Astrocyte (in vitro differentiated cells and primary cell): ENCODE data around the gene ROGDI. TPM values are rescaled to one million over a fixed set of nuclear protein-coding genes. Genes with fewer than 3 reads are reported as not detected.
A peak's percentile ranks its signal among the peaks of the same experiment; 100 is the strongest.

Source experiments
- DNase-seq: peaks from one replicate; pipeline ENCODE4 v3.0.0-alpha.2; 2010; ENCODE audit warnings: low read depth
- FAIRE-seq: peaks from 2 replicates; lab custom pipeline; 2011; peaks lifted over from hg19 to GRCh38; lab: Jason Lieb, UNC
- H2AFZ ChIP-seq: 2 replicates; pipeline ENCODE4 v1.6.0; 2012; ENCODE audit warnings: low read depth, low read length, inconsistent platforms
- H3K27ac ChIP-seq: 2 replicates; pipeline ENCODE4 v1.5.1; 2011; ENCODE audit warnings: low read depth, low read length, inconsistent platforms
- H3K27me3 ChIP-seq: 2 replicates; pipeline ENCODE4 v1.6.0; 2011; ENCODE audit warnings: low read length, inconsistent platforms; ENCODE audit not compliant: insufficient read depth
- H3K36me3 ChIP-seq: 2 replicates; pipeline ENCODE4 v1.5.1; 2011; ENCODE audit warnings: low read length, inconsistent platforms; ENCODE audit not compliant: insufficient read depth
- H3K4me1 ChIP-seq: 2 replicates; pipeline ENCODE4 v1.5.1; 2011; ENCODE audit warnings: low read length, inconsistent platforms; ENCODE audit not compliant: insufficient read depth
- H3K4me2 ChIP-seq: 2 replicates; pipeline ENCODE4 v1.6.0; 2012; ENCODE audit warnings: low read length, inconsistent platforms
- H3K4me3 ChIP-seq: 2 replicates; pipeline ENCODE4 v1.5.1; 2011; ENCODE audit warnings: low read depth, mild to moderate bottlenecking, low read length, inconsistent platforms; ENCODE audit not compliant: insufficient read depth
- H3K79me2 ChIP-seq: 2 replicates; pipeline ENCODE4 v1.6.0; 2012; ENCODE audit warnings: mild to moderate bottlenecking, low read length, inconsistent platforms; ENCODE audit not compliant: insufficient read depth
- H3K9ac ChIP-seq: 2 replicates; pipeline ENCODE4 v1.6.0; 2012; ENCODE audit warnings: mild to moderate bottlenecking, low read length, inconsistent platforms
- H3K9me3 ChIP-seq: 2 replicates; pipeline ENCODE4 v1.5.1; 2012; ENCODE audit warnings: low read depth, mild to moderate bottlenecking, low read length, inconsistent platforms; ENCODE audit not compliant: insufficient read depth
- H4K20me1 ChIP-seq: 2 replicates; pipeline ENCODE4 v1.6.0; 2012; ENCODE audit warnings: low read length, inconsistent platforms; ENCODE audit not compliant: insufficient read depth
- H3K27ac Mint-ChIP-seq: one replicate; pipeline ENCODE4 v1.8.0; 2021; ENCODE audit warnings: mild to moderate bottlenecking, mixed read lengths; ENCODE audit not compliant: unreplicated experiment
- H3K27me3 Mint-ChIP-seq: one replicate; pipeline ENCODE4 v1.8.0; 2021; ENCODE audit warnings: low read depth, mixed read lengths; ENCODE audit not compliant: unreplicated experiment
- H3K36me3 Mint-ChIP-seq: one replicate; pipeline ENCODE4 v1.8.0; 2021; ENCODE audit warnings: low read depth, mixed read lengths; ENCODE audit not compliant: unreplicated experiment
- H3K4me1 Mint-ChIP-seq: one replicate; pipeline ENCODE4 v1.8.0; 2021; ENCODE audit warnings: low read depth, mixed read lengths; ENCODE audit not compliant: unreplicated experiment
- H3K4me3 Mint-ChIP-seq: one replicate; pipeline ENCODE4 v1.8.0; 2021; ENCODE audit warnings: mild to moderate bottlenecking, moderate library complexity, mixed read lengths; ENCODE audit not compliant: unreplicated experiment
- H3K9me3 Mint-ChIP-seq: one replicate; pipeline ENCODE4 v1.8.0; 2021; ENCODE audit warnings: mild to moderate bottlenecking, mixed read lengths; ENCODE audit not compliant: unreplicated experiment
- EZH2 ChIP-seq: IDR thresholded peaks from 2 replicates; pipeline ENCODE4 v1.6.1; 2012; ENCODE audit warnings: mild to moderate bottlenecking, low read length, inconsistent platforms; ENCODE audit not compliant: insufficient read depth
- total RNA-seq: library from RNA; stranded (reverse); gene quantifications from 2 replicates; pipeline ENCODE4 v1.2.1, GENCODE V29; 2021
- TF ChIP-seq, protein P1 (sequence below): IDR thresholded peaks from 2 replicates; pipeline ENCODE4 v1.5.1; 2011; ENCODE audit warnings: low read depth, mild to moderate bottlenecking, inconsistent platforms, low read length, moderate library complexity; ENCODE audit not compliant: insufficient read depth

ROGDI gene
- total RNA-seq, 1 donor from 2014 or later = 33.6 TPM

DNA sequence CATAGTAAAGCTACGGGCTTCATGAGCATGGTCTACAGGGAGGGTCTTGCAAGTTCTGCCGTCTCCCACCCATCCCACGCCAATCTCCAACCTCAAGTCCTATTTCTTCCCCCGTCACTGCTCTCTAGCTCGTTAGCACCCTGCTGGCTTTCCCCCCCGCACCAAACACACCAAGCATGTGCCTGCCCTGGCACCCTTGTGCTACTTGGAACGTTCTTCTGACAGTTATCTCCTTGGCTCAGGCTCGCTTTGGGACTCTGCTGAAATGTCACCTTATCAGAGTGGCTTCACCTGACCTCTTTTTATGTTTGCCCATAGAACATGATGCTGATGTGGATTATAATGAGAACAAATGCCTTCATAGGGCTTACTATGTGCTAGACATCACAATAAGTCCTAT lies 22.8 kb upstream of the ROGDI start:
- Mint-ChIP-seq H3K27ac (peak overlapping the region; percentile 48), H3K9me3 (no peaks in the 10 kb centered on the region), H3K4me1 (peaks cover 1% of the 10 kb centered on the region), H3K4me3 (no peak overlapping the region), H3K36me3 (peaks cover 13% of the 10 kb centered on the region), H3K27me3 (no peaks in the 10 kb centered on the region)
- H3K27ac ChIP-seq = no peak overlapping the region
- peaks cover 59% of the 10 kb centered on the region for H3K36me3 ChIP-seq
- no peaks in the 10 kb centered on the region for H3K4me1 ChIP-seq
- H4K20me1 ChIP-seq = peaks cover 39% of the 10 kb centered on the region
- H3K4me2 ChIP-seq = no peak overlapping the region
- H3K4me3 ChIP-seq = no peak overlapping the region
- no peak overlapping the region for H2AFZ ChIP-seq
- DNase-seq = no peak
- H3K9me3 ChIP-seq = no peaks in the 10 kb centered on the region
- TF ChIP-seq EZH2 = no peak
- TF ChIP-seq, protein P1, sequence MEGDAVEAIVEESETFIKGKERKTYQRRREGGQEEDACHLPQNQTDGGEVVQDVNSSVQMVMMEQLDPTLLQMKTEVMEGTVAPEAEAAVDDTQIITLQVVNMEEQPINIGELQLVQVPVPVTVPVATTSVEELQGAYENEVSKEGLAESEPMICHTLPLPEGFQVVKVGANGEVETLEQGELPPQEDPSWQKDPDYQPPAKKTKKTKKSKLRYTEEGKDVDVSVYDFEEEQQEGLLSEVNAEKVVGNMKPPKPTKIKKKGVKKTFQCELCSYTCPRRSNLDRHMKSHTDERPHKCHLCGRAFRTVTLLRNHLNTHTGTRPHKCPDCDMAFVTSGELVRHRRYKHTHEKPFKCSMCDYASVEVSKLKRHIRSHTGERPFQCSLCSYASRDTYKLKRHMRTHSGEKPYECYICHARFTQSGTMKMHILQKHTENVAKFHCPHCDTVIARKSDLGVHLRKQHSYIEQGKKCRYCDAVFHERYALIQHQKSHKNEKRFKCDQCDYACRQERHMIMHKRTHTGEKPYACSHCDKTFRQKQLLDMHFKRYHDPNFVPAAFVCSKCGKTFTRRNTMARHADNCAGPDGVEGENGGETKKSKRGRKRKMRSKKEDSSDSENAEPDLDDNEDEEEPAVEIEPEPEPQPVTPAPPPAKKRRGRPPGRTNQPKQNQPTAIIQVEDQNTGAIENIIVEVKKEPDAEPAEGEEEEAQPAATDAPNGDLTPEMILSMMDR = no peak
- H3K79me2 ChIP-seq = peaks cover 11% of the 10 kb centered on the region
- H3K9ac ChIP-seq = no peak overlapping the region
- H3K27me3 ChIP-seq = no peaks in the 10 kb centered on the region
- FAIRE-seq = no peak

- no peak for TF ChIP-seq EZH2
- TF ChIP-seq, protein P1 = no peak
- H3K4me1 ChIP-seq = no peaks in the 10 kb centered on the region
- peaks cover 24% of the 10 kb centered on the region for H4K20me1 ChIP-seq
- FAIRE-seq (no peak), DNase-seq (no peak)
- H3K36me3 Mint-ChIP-seq = peaks cover 25% of the 10 kb centered on the region
- H3K4me2 ChIP-seq = no peak overlapping the region
- H3K4me3 ChIP-seq = no peak overlapping the region
- H3K4me3 Mint-ChIP-seq = no peak overlapping the region
- no peaks in the 10 kb centered on the region for H3K27me3 Mint-ChIP-seq
- H3K9ac ChIP-seq = no peak overlapping the region
- H3K4me1 Mint-ChIP-seq = no peaks in the 10 kb centered on the region
- H3K27ac ChIP-seq = no peak overlapping the region
- H3K9me3 ChIP-seq = no peaks in the 10 kb centered on the region
- no peak overlapping the region for H2AFZ ChIP-seq
- H3K36me3 ChIP-seq = peaks cover 51% of the 10 kb centered on the region
- H3K27me3 ChIP-seq = no peaks in the 10 kb centered on the region
- no peaks in the 10 kb centered on the region for H3K9me3 Mint-ChIP-seq
- H3K27ac Mint-ChIP-seq = no peak overlapping the region
- peaks cover 5% of the 10 kb centered on the region for H3K79me2 ChIP-seq
Measured at GRCh38 chr16:4820652-4821051, 18.2 kb upstream of the ROGDI start.

GRCh38 chr16:4814542-4815173 lies 12.2 kb upstream of the ROGDI start:
- Histone ChIP-seq H3K4me3 (no peak overlapping the region), H3K9me3 (no peaks in the 10 kb centered on the region), H3K9ac (no peak overlapping the region), H4K20me1 (peaks cover 7% of the 10 kb centered on the region), H3K4me2 (no peak overlapping the region), H3K79me2 (no peaks in the 10 kb centered on the region), H3K27me3 (no peaks in the 10 kb centered on the region), H2AFZ (no peak overlapping the region), H3K4me1 (no peaks in the 10 kb centered on the region), H3K27ac (no peak overlapping the region), H3K36me3 (peaks cover 21% of the 10 kb centered on the region)
- FAIRE-seq (no peak), DNase-seq (no peak)
- Mint-ChIP-seq H3K27ac (no peak overlapping the region), H3K9me3 (no peaks in the 10 kb centered on the region), H3K4me1 (no peaks in the 10 kb centered on the region), H3K4me3 (no peak overlapping the region), H3K36me3 (peaks cover 26% of the 10 kb centered on the region), H3K27me3 (no peaks in the 10 kb centered on the region)
- TF ChIP-seq, protein P1 = no peak
- TF ChIP-seq EZH2 = no peak
